Endothelial cell of umbilical vein (primary cell): ENCODE measurements around the gene DGKG. TPM values are rescaled to one million over a fixed set of nuclear protein-coding genes. Genes with fewer than 3 reads are reported as not detected.

Experiments
- BruUV-seq: library from RNA; stranded (reverse); fragments of 400-500 nt; replicated peaks from 2 replicates; lab custom pipeline; 2021; lab: Mats Ljungman, UMichigan
- CTCF ChIA-PET: fragments of 300-600, 350-600 bp; sonication (Branson Sonifier 250); formaldehyde crosslinking; loops from one replicate; lab custom pipeline; 2021; ENCODE audit warnings: antibody characterized with exemption, inconsistent platforms; lab: Charles Lee
- POLR2A ChIA-PET: fragments of 300-600, 350-600 bp; sonication (Branson Sonifier 250); formaldehyde crosslinking; loops from one replicate; lab custom pipeline; 2021; ENCODE audit warnings: antibody characterized with exemption, inconsistent platforms; lab: Charles Lee
- DNase-seq: peaks from one replicate; pipeline ENCODE4 v3.0.0-alpha.2; 2011; ENCODE audit warnings: low read depth, low spot score
- FAIRE-seq: peaks from 2 replicates; lab custom pipeline; 2011; peaks lifted over from hg19 to GRCh38; lab: Jason Lieb, UNC
- H2AFZ ChIP-seq: 2 replicates; pipeline ENCODE4 v1.6.0; 2012; ENCODE audit warnings: low read depth, low read length, control low read depth, inconsistent platforms
- H3K27ac ChIP-seq: 2 replicates; pipeline ENCODE4 v1.5.1; 2011; ENCODE audit warnings: low read depth, mild to moderate bottlenecking, control low read depth, low read length, moderate library complexity; ENCODE audit not compliant: insufficient read depth
- H3K27me3 ChIP-seq, 2 experiments: 2 replicates each; pipeline versions ENCODE4 v1.6.0 to v1.6.1; 2011; ENCODE audit warnings: low read length in 2 of 2, mixed read lengths in 1 of 2; ENCODE audit not compliant: control insufficient read depth in 2 of 2, insufficient read depth in 2 of 2
- H3K36me3 ChIP-seq, 2 experiments: 2 replicates in 1 of 2; 3 replicates in 1 of 2; pipeline ENCODE4 v1.5.1; 2011; ENCODE audit warnings: low read length in 2 of 2, mild to moderate bottlenecking in 1 of 2, moderate library complexity in 1 of 2; ENCODE audit not compliant: control insufficient read depth in 2 of 2, insufficient read depth in 2 of 2; ENCODE audit errors: extremely low read depth in 1 of 2
- H3K4me1 ChIP-seq: 3 replicates; pipeline ENCODE4 v1.5.1; 2011; ENCODE audit warnings: mild to moderate bottlenecking, low read length; ENCODE audit not compliant: control insufficient read depth, insufficient read depth; ENCODE audit errors: extremely low read depth
- H3K4me2 ChIP-seq: 2 replicates; pipeline ENCODE4 v1.6.1; 2011; ENCODE audit warnings: low read length, control low read depth, mixed read lengths; ENCODE audit not compliant: insufficient read depth
- H3K4me3 ChIP-seq, 3 experiments: fragments of 200-600 bp in 1 of 3; sonication (generic), shearing (Covaris generic) in 1 of 3; replicated peaks in 1 of 3; 2 replicates each; pipeline ENCODE4 v1.5.1; 2011 to 2016; ENCODE audit warnings: control low read depth in 3 of 3, low read length in 3 of 3, mild to moderate bottlenecking in 2 of 3, inconsistent platforms in 1 of 3, low read depth in 1 of 3, moderate library complexity in 1 of 3; ENCODE audit not compliant: insufficient read depth in 1 of 3
- H3K79me2 ChIP-seq: 2 replicates; pipeline ENCODE4 v1.6.0; 2012; ENCODE audit warnings: low read length, inconsistent platforms; ENCODE audit not compliant: control insufficient read depth, insufficient read depth
- H3K9ac ChIP-seq: replicated peaks from 2 replicates; pipeline ENCODE3; 2011; ENCODE audit warnings: low read length, control low read depth; ENCODE audit not compliant: insufficient read depth; ENCODE audit errors: extremely low read depth
- H3K9me1 ChIP-seq: replicated peaks from 3 replicates; pipeline ENCODE4 v1.6.0; 2011; ENCODE audit warnings: mild to moderate bottlenecking, low read length; ENCODE audit not compliant: control insufficient read depth, insufficient read depth; ENCODE audit errors: extremely low read depth
- H3K9me3 ChIP-seq: replicated peaks from 2 replicates; pipeline ENCODE4 v1.5.1; 2012; ENCODE audit warnings: low read length, inconsistent platforms; ENCODE audit not compliant: control insufficient read depth, insufficient read depth
- H4K20me1 ChIP-seq: replicated peaks from 2 replicates; pipeline ENCODE3; 2011; ENCODE audit warnings: mild to moderate bottlenecking, low read length; ENCODE audit not compliant: control insufficient read depth, insufficient read depth; ENCODE audit errors: extremely low read depth
- EZH2 ChIP-seq: IDR thresholded peaks from 2 replicates; pipeline ENCODE4 v1.6.1; 2012; ENCODE audit warnings: borderline replicate concordance, low read depth, mild to moderate bottlenecking, moderate library complexity, low read length, inconsistent platforms; ENCODE audit not compliant: severe bottlenecking
- FOS ChIP-seq: IDR thresholded peaks from 2 replicates; pipeline ENCODE4 v1.6.1; 2011; ENCODE audit warnings: mild to moderate bottlenecking, low read length, moderate library complexity, borderline replicate concordance; ENCODE audit not compliant: insufficient read depth
- GATA2 ChIP-seq: IDR thresholded peaks from 2 replicates; pipeline ENCODE4 v1.7.0; 2011; ENCODE audit warnings: low read depth, mild to moderate bottlenecking, moderate library complexity, mixed read lengths, low read length; ENCODE audit not compliant: insufficient read length, insufficient read depth
- JUN ChIP-seq: IDR thresholded peaks from 2 replicates; pipeline ENCODE4 v1.6.1; 2011; ENCODE audit warnings: borderline replicate concordance, low read depth; ENCODE audit not compliant: insufficient read length, insufficient read depth
- MYC ChIP-seq: IDR thresholded peaks from one replicate; pipeline ENCODE4 v1.6.1; 2011; ENCODE audit warnings: mild to moderate bottlenecking, low read depth, low read length
- POLR2A ChIP-seq: IDR thresholded peaks from 2 replicates; pipeline ENCODE4 v1.6.1; 2012; ENCODE audit warnings: low read depth, mild to moderate bottlenecking, control low read depth, low read length
- POLR2AphosphoS5 ChIP-seq: IDR thresholded peaks from 2 replicates; pipeline ENCODE4 v1.6.1; 2012; ENCODE audit warnings: low read depth, mild to moderate bottlenecking, control low read depth, low read length, moderate library complexity; ENCODE audit not compliant: insufficient read depth
- dilution Hi-C: fragments of 300-500 bp; cut with MboI; formaldehyde crosslinking; loops from one replicate; pipeline ENCODE4 v1.15.0; 2019; ENCODE audit warnings: low sequenced_read_pairs; ENCODE audit not compliant: extremely low pct_ligation_motif_present
- intact Hi-C: fragments of 100-400 bp; cut with micrococcal nuclease; formaldehyde crosslinking; loops from one replicate; pipeline ENCODE4 v1.10.0; 2022
- polyA plus RNA-seq, 4 experiments: library from polyadenylated mRNA; depleted of rRNA in 3 of 4; stranded (reverse) in 3 of 4; unstranded in 1 of 4; fragments of >200 nt; gene quantifications; 2 replicates each; pipeline versions ENCODE4 v1.2.1 to v1.2.3, GENCODE V29; 2011 to 2012; ENCODE audit warnings: missing spikeins in 1 of 4
- total RNA-seq: library from RNA; stranded (reverse); gene quantifications from 2 replicates; pipeline ENCODE4 v1.2.3, GENCODE V29; 2021
- TF ChIP-seq, protein P1 (sequence below): IDR thresholded peaks from 2 replicates; pipeline ENCODE4 v1.6.1; 2011; ENCODE audit not compliant: insufficient read depth, insufficient read length
- TF ChIP-seq, protein P2 (sequence below), 2 donors: IDR thresholded peaks; 1 replicate in 1 of 2; 2 replicates in 1 of 2; pipeline ENCODE4 v1.5.1; 2011; ENCODE audit warnings: low read length in 2 of 2, mild to moderate bottlenecking in 2 of 2, moderate library complexity in 2 of 2, control low read depth in 1 of 2, inconsistent platforms in 1 of 2, low read depth in 1 of 2; ENCODE audit not compliant: insufficient read depth in 1 of 2; ENCODE audit errors: extremely low read depth in 1 of 2

Gene DGKG
- total and polyA plus RNA-seq, 2 donors (not counting 3 experiments of a cell fraction or from before 2014, with no cell fraction given), result not detected

- intact Hi-C loops, result no loop called here
- Histone ChIP-seq H3K4me3 (no peak overlapping the region), H3K9me1 (no peaks in the 10 kb centered on the region), H3K4me1 (no peaks in the 10 kb centered on the region), H3K9me3 (no peaks in the 10 kb centered on the region), H3K36me3 (no peaks in the 10 kb centered on the region), H3K9ac (no peak overlapping the region), H3K79me2 (no peaks in the 10 kb centered on the region), H4K20me1 (no peaks in the 10 kb centered on the region), H3K27ac (no peak overlapping the region), H3K4me2 (no peak overlapping the region), H3K27me3 (no peaks in the 10 kb centered on the region), H2AFZ (no peak overlapping the region)
- BruUV-seq, result no TSS peak
- CTCF ChIA-PET, result no interaction called here
- FAIRE-seq, result no peak
- POLR2A ChIA-PET, result no interaction called here
- no peak for TF ChIP-seq POLR2AphosphoS5
- TF ChIP-seq JUN, result no peak
- TF ChIP-seq MYC, result no peak
- no peak for TF ChIP-seq FOS
- TF ChIP-seq EZH2, result no peak
- TF ChIP-seq GATA2, result no peak
- TF ChIP-seq, protein P1, sequence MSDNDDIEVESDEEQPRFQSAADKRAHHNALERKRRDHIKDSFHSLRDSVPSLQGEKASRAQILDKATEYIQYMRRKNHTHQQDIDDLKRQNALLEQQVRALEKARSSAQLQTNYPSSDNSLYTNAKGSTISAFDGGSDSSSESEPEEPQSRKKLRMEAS, result no peak
- TF ChIP-seq, protein P2, sequence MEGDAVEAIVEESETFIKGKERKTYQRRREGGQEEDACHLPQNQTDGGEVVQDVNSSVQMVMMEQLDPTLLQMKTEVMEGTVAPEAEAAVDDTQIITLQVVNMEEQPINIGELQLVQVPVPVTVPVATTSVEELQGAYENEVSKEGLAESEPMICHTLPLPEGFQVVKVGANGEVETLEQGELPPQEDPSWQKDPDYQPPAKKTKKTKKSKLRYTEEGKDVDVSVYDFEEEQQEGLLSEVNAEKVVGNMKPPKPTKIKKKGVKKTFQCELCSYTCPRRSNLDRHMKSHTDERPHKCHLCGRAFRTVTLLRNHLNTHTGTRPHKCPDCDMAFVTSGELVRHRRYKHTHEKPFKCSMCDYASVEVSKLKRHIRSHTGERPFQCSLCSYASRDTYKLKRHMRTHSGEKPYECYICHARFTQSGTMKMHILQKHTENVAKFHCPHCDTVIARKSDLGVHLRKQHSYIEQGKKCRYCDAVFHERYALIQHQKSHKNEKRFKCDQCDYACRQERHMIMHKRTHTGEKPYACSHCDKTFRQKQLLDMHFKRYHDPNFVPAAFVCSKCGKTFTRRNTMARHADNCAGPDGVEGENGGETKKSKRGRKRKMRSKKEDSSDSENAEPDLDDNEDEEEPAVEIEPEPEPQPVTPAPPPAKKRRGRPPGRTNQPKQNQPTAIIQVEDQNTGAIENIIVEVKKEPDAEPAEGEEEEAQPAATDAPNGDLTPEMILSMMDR (IDR thresholded peaks at IDR 0.05; ENCODE audit: extremely low read depth in 1 of 2, insufficient read depth in 1 of 2, low read depth in 1 of 2, low read length in 2 of 2), result no peak
- TF ChIP-seq POLR2A, result no peak
- no peak for DNase-seq
- dilution Hi-C loops, result no loop called here
These were observed 32.4 kb downstream of the DGKG start for GRCh38 chr3:186329589-186329988.
